GM12865 (cell line): ENCODE data around the gene ETDB.
"Not testable (repeated sequence)": the region's sequence is repeated elsewhere in the genome, so short reads cannot be mapped to it uniquely, and the experiment has no call there.

Experiments
- DNase-seq: peaks from one replicate; pipeline ENCODE4 v3.0.0; 2010; ENCODE audit warnings: low read depth
- H3K4me3 ChIP-seq: 2 replicates; pipeline ENCODE4 v1.5.1; 2011; ENCODE audit warnings: mild to moderate bottlenecking, low read depth, low read length, control low read depth
- TF ChIP-seq, protein P1 (sequence below): IDR thresholded peaks from 2 replicates; pipeline ENCODE4 v1.5.1; 2011; ENCODE audit warnings: low read length, control low read depth, low read depth, inconsistent platforms; ENCODE audit not compliant: insufficient read depth; ENCODE audit errors: missing control alignments

Gene ETDB

DNA sequence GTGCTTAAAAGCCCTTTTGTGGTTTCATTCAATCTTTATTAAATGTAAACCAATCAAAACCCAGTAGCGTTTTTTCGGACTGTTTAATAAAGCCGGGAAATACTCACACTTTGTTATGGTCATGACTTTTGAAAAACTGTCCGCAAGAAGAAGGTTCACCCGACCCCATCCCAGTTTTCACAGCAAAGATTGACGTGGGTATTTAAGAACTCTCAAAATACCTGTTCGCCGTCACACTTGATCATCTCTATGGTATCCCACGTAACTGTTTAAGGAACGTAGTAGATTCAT, 20.9 kb downstream of the ETDB start:
- no peak overlapping the region for H3K4me3 ChIP-seq
- TF ChIP-seq, protein P1, sequence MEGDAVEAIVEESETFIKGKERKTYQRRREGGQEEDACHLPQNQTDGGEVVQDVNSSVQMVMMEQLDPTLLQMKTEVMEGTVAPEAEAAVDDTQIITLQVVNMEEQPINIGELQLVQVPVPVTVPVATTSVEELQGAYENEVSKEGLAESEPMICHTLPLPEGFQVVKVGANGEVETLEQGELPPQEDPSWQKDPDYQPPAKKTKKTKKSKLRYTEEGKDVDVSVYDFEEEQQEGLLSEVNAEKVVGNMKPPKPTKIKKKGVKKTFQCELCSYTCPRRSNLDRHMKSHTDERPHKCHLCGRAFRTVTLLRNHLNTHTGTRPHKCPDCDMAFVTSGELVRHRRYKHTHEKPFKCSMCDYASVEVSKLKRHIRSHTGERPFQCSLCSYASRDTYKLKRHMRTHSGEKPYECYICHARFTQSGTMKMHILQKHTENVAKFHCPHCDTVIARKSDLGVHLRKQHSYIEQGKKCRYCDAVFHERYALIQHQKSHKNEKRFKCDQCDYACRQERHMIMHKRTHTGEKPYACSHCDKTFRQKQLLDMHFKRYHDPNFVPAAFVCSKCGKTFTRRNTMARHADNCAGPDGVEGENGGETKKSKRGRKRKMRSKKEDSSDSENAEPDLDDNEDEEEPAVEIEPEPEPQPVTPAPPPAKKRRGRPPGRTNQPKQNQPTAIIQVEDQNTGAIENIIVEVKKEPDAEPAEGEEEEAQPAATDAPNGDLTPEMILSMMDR: no peak
- DNase-seq: no peak

DNA sequence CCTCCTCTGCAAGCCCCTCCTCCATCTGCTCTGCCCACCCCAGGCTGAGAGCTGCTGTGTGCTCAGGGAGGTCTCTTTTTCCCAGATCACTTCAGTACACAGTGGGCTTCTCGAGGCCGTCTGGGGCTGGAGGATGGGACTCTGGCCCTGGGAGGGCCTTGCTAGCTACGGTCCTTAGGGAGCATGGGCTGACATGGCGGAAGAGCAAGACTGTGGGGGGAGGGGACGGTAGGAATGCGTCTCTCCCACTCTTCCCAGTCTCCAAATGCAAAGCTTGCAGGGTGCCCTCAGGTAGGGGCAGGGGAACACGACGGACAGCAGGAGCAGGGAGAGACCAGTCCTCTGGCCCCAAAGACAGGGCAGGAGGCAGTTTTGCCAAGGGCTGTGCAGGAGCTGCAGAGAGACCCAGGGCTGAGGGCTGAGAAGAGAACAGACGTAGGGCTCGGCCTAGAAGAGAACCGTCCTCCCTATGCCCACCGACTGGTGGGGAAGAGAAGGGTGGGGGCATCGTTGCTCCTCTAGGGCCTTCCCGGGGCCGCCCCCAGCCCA, 23.1 kb downstream of the ETDB start:
- not testable (repeated sequence) for H3K4me3 ChIP-seq, DNase-seq

DNA sequence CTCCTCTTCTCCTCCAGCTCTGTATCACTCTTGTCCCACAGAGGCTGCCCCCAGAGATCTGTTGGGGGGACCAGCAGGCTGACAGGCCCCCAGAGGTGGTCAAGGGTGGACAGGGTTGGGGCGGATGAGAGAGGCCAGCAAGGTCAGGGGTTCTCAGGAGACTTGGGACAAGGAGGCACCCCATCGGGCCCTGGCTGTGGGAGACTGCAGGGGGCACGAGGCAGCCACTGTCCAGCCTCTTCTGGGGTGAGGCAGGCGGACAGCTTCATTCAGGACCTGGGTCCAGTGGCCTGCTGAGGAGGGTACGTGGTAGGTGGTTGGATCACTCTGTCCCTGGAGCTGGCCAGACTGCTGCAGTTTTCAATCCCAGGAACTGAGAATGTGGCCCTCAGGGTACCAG, 24.6 kb downstream of the ETDB start:
- DNase-seq: no peak
- H3K4me3 ChIP-seq: no peak overlapping the region
- TF ChIP-seq, protein P1: no peak

DNA sequence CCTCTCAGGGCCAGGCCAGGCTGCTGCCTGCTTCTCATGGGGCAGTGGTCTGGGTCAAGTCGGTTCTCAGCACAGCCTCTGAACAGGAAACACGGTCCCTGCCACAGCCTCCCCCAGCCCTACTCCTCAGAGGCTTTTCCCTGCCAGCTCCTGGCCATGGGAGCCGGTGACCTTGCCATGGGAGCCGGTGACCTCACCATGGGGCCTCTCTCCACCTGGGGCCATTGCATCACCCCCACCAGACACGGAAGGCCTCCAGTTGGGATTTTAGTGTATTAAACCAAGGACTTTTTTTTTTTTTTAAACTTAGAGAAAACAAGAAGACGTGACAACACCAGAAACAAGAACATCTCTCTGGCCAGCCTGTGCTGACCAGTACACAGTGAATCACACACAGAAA, 25.6 kb downstream of the ETDB start:
- no peak overlapping the region for H3K4me3 ChIP-seq
- TF ChIP-seq, protein P1: no peak
- no peak for DNase-seq

DNA sequence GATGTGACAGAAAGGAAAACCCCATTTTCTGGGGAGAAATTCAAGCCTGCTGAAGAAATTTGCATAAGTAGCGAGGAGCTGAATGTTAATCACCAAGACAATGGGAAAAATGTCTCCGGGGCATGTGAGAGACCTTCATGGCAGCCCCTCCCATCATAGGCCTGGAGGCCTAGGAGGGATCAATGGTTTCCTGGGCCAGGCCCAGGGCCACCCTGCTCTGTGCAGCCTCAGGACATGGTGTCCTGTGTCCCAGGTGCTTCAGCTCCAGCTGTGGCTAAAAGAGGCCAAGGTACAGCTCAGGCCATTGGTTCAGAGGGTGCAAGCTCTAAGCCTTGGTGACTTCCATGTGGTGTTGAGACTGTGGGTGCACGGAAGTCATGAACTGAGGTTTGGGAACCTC, 31.2 kb downstream of the ETDB start:
- H3K4me3 ChIP-seq: no peak overlapping the region
- no peak for DNase-seq
- TF ChIP-seq, protein P1: no peak

DNA sequence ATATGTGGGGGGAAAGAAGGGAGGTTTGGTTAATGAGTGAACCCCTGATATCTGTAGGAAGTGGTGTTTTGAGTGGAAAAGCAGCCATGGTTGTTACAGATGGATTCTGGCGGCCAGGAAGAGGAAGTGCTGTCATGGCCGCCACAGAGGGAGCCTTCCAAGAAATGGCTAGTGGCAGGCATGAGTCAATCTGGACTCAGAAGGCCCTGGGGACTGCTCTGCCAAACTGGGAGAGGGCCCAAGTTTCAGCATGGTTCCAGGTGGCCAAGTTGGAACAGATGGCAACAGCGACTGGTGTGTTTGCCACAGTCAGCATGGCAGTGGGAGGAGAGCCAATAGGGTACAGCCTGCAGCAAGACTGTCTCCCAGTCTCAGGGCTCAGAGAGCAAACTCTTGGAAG, 32.5 kb downstream of the ETDB start:
- H3K4me3 ChIP-seq: no peak overlapping the region
- TF ChIP-seq, protein P1: no peak
- no peak for DNase-seq

DNA sequence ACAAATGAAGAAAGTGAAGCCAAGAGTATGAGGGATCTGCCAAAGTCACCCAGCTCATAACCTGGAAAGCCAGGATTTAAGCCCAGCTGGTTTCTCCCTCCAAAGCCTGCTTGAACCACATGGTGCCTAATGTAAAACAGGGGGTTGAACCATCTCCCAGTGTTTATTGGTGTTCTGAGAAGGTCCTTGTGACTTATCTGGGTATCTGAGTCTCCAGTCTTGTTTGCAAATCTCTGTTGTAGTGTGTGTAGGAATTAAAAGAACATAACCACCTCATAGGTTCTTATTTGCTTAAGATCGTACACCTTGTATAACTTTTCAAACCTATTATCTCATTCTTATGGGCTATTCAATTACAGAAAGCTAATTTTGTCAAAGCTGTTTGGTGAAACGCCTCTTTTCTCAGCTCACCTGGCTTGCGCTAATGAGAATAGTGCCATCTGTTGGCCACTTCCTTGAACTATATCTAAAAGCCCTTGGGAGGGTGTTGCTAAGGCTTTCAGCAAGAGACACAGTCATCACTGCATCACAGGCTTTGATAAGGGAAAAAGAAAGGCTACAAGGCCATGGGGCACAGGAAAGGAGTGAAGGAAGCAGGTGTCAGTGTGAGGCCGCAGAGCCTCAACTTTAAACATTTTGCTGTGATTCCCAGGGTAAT, 34.0 kb downstream of the ETDB start:
- TF ChIP-seq, protein P1: peak; percentile 47
- DNase-seq: peak; percentile 65
- H3K4me3 ChIP-seq: no peak overlapping the region
